T-cell (primary cell): ENCODE data around the gene CDK2AP2. TPM values are rescaled to one million over a fixed set of nuclear protein-coding genes. Genes with fewer than 3 reads are reported as not detected.
A peak's percentile ranks its signal among the peaks of the same experiment; 100 is the strongest.
"Not testable (repeated sequence)": the region's sequence is repeated elsewhere in the genome, so short reads cannot be mapped to it uniquely, and the experiment has no call there.

Experiments used
- ATAC-seq, 4 experiments: fragments of 200-7000 bp in 3 of 4; fragments of 150-1000 bp in 1 of 4; cut with Tn5 transposase; replicated peaks in 1 of 4; 1 replicate in 3 of 4; 2 replicates in 1 of 4; pipeline ENCODE4 v1.10.0; 2021; ENCODE audit warnings: moderate library complexity in 3 of 4, mild to moderate bottlenecking in 2 of 4, moderate number of reproducible peaks in 1 of 4
- CTCF ChIA-PET, 2 donors: fragments of 300-600 bp; sonication (Branson Sonifier 250); formaldehyde crosslinking; loops; one replicate each; lab custom pipeline; 2022; ENCODE audit warnings: antibody characterized with exemption in 2 of 2; lab: Charles Lee
- POLR2A ChIA-PET, 2 donors: fragments of 300-600 bp; sonication (Branson Sonifier 250); formaldehyde crosslinking; loops; one replicate each; lab custom pipeline; 2022; ENCODE audit warnings: antibody characterized with exemption in 2 of 2; lab: Charles Lee
- DNase-seq, 35 experiments: peaks; one replicate each; pipeline versions ENCODE4 v3.0.0 to v3.0.0-alpha.2; 2013 to 2023
- H3K27ac ChIP-seq: one replicate; pipeline ENCODE4 v1.5.1; 2013; ENCODE audit warnings: low read length
- H3K27me3 ChIP-seq, 2 experiments: replicated peaks in 1 of 2; 1 replicate in 1 of 2; 2 replicates in 1 of 2; pipeline versions ENCODE4 v1.6.1 to v1.7.0; 2013; ENCODE audit warnings: low read length in 1 of 2, mixed read lengths in 1 of 2; ENCODE audit not compliant: control insufficient read depth in 2 of 2, insufficient read depth in 2 of 2; ENCODE audit errors: extremely low read depth in 1 of 2
- H3K36me3 ChIP-seq, 2 donors: 1 replicate in 1 of 2; 2 replicates in 1 of 2; pipeline versions ENCODE4 v1.6.1 to v1.7.0; 2013; ENCODE audit warnings: low read length in 1 of 2; ENCODE audit not compliant: control insufficient read depth in 2 of 2, insufficient read depth in 1 of 2; ENCODE audit errors: extremely low read depth in 1 of 2
- H3K4me1 ChIP-seq, 2 experiments: 1 replicate in 1 of 2; 2 replicates in 1 of 2; pipeline versions ENCODE4 v1.6.1 to v1.7.0; 2013; ENCODE audit warnings: low read length in 2 of 2, mixed read lengths in 1 of 2; ENCODE audit not compliant: insufficient read depth in 2 of 2, control insufficient read depth in 1 of 2; ENCODE audit errors: extremely low read depth in 1 of 2
- H3K4me3 ChIP-seq, 2 donors: 1 replicate in 1 of 2; 2 replicates in 1 of 2; pipeline versions ENCODE4 v1.5.1 to v1.7.0; 2013; ENCODE audit warnings: mild to moderate bottlenecking in 2 of 2, low read length in 1 of 2, moderate library complexity in 1 of 2; ENCODE audit not compliant: control insufficient read depth in 1 of 2; ENCODE audit errors: extremely low read depth in 1 of 2
- H3K9me3 ChIP-seq: 2 replicates; pipeline ENCODE4 v1.7.0; 2013
- H3K27ac Mint-ChIP-seq, 2 donors: one replicate each; pipeline ENCODE4 v1.8.0; 2020 to 2021; ENCODE audit warnings: mild to moderate bottlenecking in 2 of 2, mixed read lengths in 2 of 2
- H3K27me3 Mint-ChIP-seq, 2 donors: one replicate each; pipeline ENCODE4 v1.8.0; 2021 to 2022; ENCODE audit warnings: mixed read lengths in 2 of 2
- H3K36me3 Mint-ChIP-seq: one replicate; pipeline ENCODE4 v1.8.0; 2021; ENCODE audit warnings: mixed read lengths
- H3K4me1 Mint-ChIP-seq, 3 donors: one replicate each; pipeline ENCODE4 v1.8.0; 2020 to 2022; ENCODE audit warnings: mixed read lengths in 3 of 3, mild to moderate bottlenecking in 1 of 3
- H3K4me3 Mint-ChIP-seq, 3 donors: one replicate each; pipeline ENCODE4 v1.8.0; 2020 to 2022; ENCODE audit warnings: mild to moderate bottlenecking in 3 of 3, mixed read lengths in 3 of 3, moderate library complexity in 3 of 3
- H3K9me3 Mint-ChIP-seq, 3 donors: one replicate each; pipeline ENCODE4 v1.8.0; 2020 to 2022; ENCODE audit warnings: mixed read lengths in 3 of 3
- WGBS: methylation state at CpG from one replicate; pipeline ENCODE4 v1.1.5; 2013; ENCODE audit warnings: missing lambda C conversion rate; ENCODE audit not compliant: insufficient coverage; 5-methylcytosine and 5-hydroxymethylcytosine counted together
- total RNA-seq, 35 experiments: library from RNA in 6 of 35; stranded (reverse) in 6 of 35; fragments of 120-200 nt in 1 of 35; gene quantifications; one replicate each; pipeline versions ENCODE4 v1.2.1 to v1.2.4 and lab custom pipeline; 2013 to 2026

The CDK2AP2 gene, protein sequence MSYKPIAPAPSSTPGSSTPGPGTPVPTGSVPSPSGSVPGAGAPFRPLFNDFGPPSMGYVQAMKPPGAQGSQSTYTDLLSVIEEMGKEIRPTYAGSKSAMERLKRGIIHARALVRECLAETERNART
- total RNA-seq: 10 to 100 TPM; 31.0 to 90.8 (median 79.9) TPM
- total RNA-seq (2013): 37.2 TPM
- 6.7 to 53.9 (median 26.3) reads per million in 29 experiments for total RNA-seq (lab: John Stamatoyannopoulos, UW)

DNA sequence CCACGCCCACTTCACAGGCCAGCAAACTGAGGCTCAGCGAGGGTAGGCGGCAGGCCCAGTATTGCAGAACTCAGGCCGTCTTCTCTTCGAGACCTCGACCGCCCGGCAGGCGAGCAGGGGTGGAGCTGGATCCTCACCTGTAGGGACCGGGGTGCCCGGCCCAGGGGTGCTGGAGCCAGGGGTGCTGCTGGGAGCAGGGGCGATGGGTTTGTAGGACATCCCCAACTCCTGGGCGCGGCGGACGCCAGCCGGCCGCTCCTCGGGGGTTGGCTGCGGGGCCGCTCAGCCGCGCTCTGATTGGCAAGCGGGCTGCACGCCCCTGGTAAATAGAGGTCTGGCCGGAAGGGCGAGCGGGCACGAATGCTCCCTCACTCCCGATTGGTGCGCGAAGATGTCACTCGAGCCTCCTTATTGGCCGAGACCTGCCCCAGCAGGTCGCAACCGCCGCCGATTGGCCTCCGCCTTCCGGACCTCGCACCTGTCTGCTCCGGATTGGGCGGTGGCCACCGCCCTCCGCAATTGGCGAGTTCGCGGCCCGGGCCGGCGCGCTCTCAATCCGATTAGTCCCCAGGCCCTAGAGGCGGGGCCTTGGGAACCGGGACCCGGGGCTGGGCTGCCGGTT lies at the start of gene CDK2AP2:
TSS of gene CDK2AP2 (minus strand) at position 299 of the 622 bp plus-strand sequence. CDS start at position 219, 80 bp downstream.
- Histone ChIP-seq H3K27me3 (peaks cover 0 to 15% of the 10 kb centered on the region in 2 experiments), H3K27ac (peak within 1 kb of the TSS; percentile 92), H3K4me3 (peak within 1 kb of the TSS; percentile 76 to 77), H3K4me1 (peaks cover 10 to 51% of the 10 kb centered on the region in 2 experiments), H3K9me3 (no peaks in the 10 kb centered on the region), H3K36me3 (peaks cover 0 to 11% of the 10 kb centered on the region in 2 donors)
- ATAC-seq (peak; percentile 78 to 82 (median 80)), DNase-seq (peak; percentile 90 to 99 (median 97))
- CTCF ChIA-PET: interaction anchor here in 1 of 2 donors (1.5 kb wide), 1 partner anchor 156 kb away, joined by 4 read pairs; no protein-coding TSS in a partner anchor
- Mint-ChIP-seq H3K36me3 (peaks cover 4% of the 10 kb centered on the region), H3K9me3 (no peaks in the 10 kb centered on the region), H3K4me3 (peak within 1 kb of the TSS; percentile 84 to 94 (median 87)), H3K27me3 (peaks cover 0 to 6% of the 10 kb centered on the region in 2 donors), H3K4me1 (peaks cover 32 to 44% (median 39%) of the 10 kb centered on the region in 3 donors), H3K27ac (peak within 1 kb of the TSS; percentile 94 to 95)
- POLR2A ChIA-PET: interaction anchor here in 1 of 2 donors (0.6 kb wide), 1 partner anchor 47 kb away, joined by 3 read pairs; no protein-coding TSS in a partner anchor
- 0% methylated on average over 57 of the region's 57 CpGs for WGBS

DNA sequence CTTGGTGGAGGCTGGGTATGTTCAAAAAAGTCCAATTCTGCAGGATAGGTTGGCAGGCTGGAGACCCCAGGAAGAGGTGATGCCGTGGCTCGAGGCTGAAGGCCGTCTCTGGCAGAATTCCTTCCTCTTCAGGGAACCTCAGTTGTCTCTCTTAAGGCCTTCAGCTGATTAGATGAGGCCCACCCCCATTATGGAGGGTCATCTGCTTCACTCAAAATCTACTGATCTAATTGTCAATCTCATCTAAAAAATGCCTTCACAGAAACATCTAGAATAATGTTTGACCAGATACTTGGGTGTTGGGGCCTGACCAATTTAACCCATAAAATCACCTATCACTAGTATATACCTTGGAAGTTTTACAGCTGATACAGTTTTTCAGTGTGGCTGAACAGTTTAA lies 48.3 kb upstream of the CDK2AP2 start:
- no peaks in the 10 kb centered on the region for H3K9me3 Mint-ChIP-seq
- H3K27me3 Mint-ChIP-seq: peaks cover 0 to 7% of the 10 kb centered on the region in 2 donors
- H3K27ac Mint-ChIP-seq: no peak overlapping the region
- Histone ChIP-seq H3K36me3 (no peaks in the 10 kb centered on the region), H3K27ac (no peak overlapping the region), H3K27me3 (peaks cover 0 to 21% of the 10 kb centered on the region in 2 experiments), H3K4me3 (no peak overlapping the region), H3K9me3 (no peaks in the 10 kb centered on the region), H3K4me1 (no peaks in the 10 kb centered on the region)
- no peak for DNase-seq
- CTCF ChIA-PET: no interaction called here
- 37% methylated on average over 3 of the region's 3 CpGs for WGBS
- H3K4me1 Mint-ChIP-seq: no peaks in the 10 kb centered on the region
- ATAC-seq: no peak
- POLR2A ChIA-PET: no interaction called here
- no peak overlapping the region for H3K4me3 Mint-ChIP-seq
- H3K36me3 Mint-ChIP-seq: no peaks in the 10 kb centered on the region

DNA sequence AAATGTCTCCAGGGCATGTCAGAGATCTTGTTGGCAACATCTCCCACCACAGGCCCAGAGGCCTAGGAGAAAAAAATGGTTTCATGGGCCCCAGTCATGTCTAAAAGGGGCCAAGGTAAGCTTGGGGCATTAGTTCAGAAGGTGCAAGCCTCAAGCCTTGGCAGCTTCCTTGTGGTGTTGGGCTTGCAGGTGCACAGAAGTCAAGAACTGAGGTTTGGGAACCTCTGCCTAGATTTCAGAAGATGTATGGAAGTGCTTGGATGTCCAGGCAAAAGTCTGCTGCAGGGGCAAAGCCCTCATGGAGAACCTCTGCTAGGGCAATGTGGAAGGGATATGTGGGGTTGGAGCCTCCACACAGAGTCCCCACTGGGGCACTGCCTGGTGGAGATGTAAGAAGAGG lies 43.7 kb upstream of the CDK2AP2 start:
- H3K4me1 ChIP-seq: not testable (repeated sequence)

DNA sequence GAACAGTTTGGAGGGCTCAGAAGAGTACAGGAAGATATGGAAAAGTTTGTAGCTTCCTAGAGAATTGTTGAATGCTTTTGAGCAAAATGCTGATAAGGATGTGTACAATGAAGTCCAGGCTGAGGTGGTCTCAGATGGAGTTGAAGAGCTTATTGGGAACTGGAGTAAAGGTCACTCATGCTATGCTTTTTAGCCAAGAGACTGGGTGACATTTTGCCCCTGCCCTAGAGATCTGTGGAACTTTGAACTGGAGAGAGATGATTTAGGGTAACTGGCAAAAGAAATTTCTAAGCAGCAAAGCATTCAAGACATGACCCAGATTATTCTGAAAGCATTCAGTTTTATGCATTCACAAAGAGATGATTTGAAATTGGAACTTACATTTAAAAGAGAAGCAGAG lies 43.2 kb upstream of the CDK2AP2 start:
- ChIA-PET POLR2A (no interaction called here), CTCF (no interaction called here)
- no peak for ATAC-seq
- Histone ChIP-seq H3K27me3 (peaks cover 0 to 3% of the 10 kb centered on the region in 2 experiments), H3K9me3 (no peaks in the 10 kb centered on the region), H3K27ac (no peak overlapping the region), H3K36me3 (no peaks in the 10 kb centered on the region), H3K4me3 (no peak overlapping the region), H3K4me1 (no peaks in the 10 kb centered on the region)
- H3K27me3 Mint-ChIP-seq: peaks cover 0 to 3% of the 10 kb centered on the region in 2 donors
- no peak overlapping the region for H3K4me3 Mint-ChIP-seq
- no peaks in the 10 kb centered on the region for H3K36me3 Mint-ChIP-seq
- H3K9me3 Mint-ChIP-seq: peaks cover 0 to 5% (median 0%) of the 10 kb centered on the region in 3 donors
- no peak for DNase-seq
- H3K4me1 Mint-ChIP-seq: no peaks in the 10 kb centered on the region
- H3K27ac Mint-ChIP-seq: no peak overlapping the region

More for the DNA sequence above, 43.7 kb upstream of the CDK2AP2 start:
- H3K27me3 Mint-ChIP-seq, ATAC-seq, H3K36me3 Mint-ChIP-seq, DNase-seq, H3K27ac Mint-ChIP-seq, H3K9me3 Mint-ChIP-seq, CTCF ChIA-PET, H3K4me1 Mint-ChIP-seq, H3K36me3 ChIP-seq, H3K27ac ChIP-seq, H3K4me3 Mint-ChIP-seq, H3K9me3 ChIP-seq, H3K27me3 ChIP-seq, H3K4me3 ChIP-seq, POLR2A ChIA-PET: not testable (repeated sequence)

DNA sequence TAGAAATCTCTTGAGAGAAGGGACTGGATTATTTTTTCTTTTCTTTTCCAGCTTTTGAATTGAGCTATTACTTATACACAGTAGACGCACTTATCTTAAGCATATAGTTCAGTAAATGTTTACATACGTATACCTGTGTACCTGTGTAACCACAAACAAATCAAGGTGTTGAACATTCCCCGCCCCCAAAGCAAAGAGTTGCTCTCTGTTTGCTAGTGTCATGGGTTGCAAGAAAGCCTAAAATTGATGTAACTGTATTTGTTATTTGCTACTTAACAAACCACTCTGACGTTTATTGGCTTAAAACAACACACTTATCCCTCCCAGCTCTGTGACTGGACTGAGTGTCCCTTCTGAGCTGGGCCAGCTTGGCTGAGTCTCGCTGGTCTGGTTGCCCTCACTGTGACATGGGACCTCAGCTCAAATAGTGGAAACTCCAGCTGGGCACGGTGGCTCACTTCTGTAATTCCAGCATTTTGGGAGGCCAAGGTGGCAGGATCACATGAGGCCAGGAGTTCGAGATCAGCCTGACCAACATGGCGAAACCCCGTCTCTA lies 40.7 kb upstream of the CDK2AP2 start:
- peaks cover 0 to 3% of the 10 kb centered on the region in 2 donors for H3K27me3 Mint-ChIP-seq
- Histone ChIP-seq H3K4me1 (no peaks in the 10 kb centered on the region), H3K4me3 (no peak overlapping the region), H3K36me3 (no peaks in the 10 kb centered on the region), H3K27ac (no peak overlapping the region), H3K9me3 (no peaks in the 10 kb centered on the region), H3K27me3 (peaks cover 0 to 3% of the 10 kb centered on the region in 2 experiments)
- H3K4me1 Mint-ChIP-seq: no peaks in the 10 kb centered on the region
- no peak overlapping the region for H3K27ac Mint-ChIP-seq
- no peak overlapping the region for H3K4me3 Mint-ChIP-seq
- 76% methylated on average over 6 of the region's 9 CpGs for WGBS
- ATAC-seq (no peak), DNase-seq (no peak)
- peaks cover 0 to 5% (median 0%) of the 10 kb centered on the region in 3 donors for H3K9me3 Mint-ChIP-seq
- CTCF ChIA-PET: no interaction called here
- POLR2A ChIA-PET: no interaction called here
- H3K36me3 Mint-ChIP-seq: no peaks in the 10 kb centered on the region

DNA sequence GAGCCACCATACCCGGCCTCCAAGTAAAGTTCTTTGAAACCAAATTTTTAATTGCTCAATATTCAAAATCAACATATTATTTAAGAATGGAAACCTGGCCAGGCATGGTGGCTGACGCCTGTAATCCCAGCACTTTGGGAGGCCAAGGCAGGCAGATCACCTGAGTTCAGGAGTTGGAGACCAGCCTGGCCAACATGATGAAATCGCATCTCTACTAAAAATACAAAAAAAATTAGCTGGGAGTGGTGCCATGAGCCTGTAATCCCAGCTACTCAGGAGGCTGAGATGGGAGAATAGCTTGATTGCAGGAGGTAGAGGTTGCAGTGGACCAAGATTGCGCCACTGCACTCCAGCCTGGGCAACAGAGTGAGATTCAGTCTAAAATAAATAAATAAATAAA lies 40.1 kb upstream of the CDK2AP2 start:
- H3K4me3 ChIP-seq, H3K4me3 Mint-ChIP-seq, H3K27me3 ChIP-seq, H3K36me3 Mint-ChIP-seq, H3K27me3 Mint-ChIP-seq, DNase-seq, POLR2A ChIA-PET, H3K36me3 ChIP-seq, H3K4me1 Mint-ChIP-seq, H3K27ac ChIP-seq, H3K9me3 Mint-ChIP-seq, H3K27ac Mint-ChIP-seq, H3K4me1 ChIP-seq, ATAC-seq, H3K9me3 ChIP-seq: not testable (repeated sequence)
- CTCF ChIA-PET: interaction anchor here in 1 of 2 donors (0.7 kb wide), 1 partner anchor 12 kb away, joined by 4 read pairs; no protein-coding TSS in a partner anchor
- no CpG with 5 or more reads among the region's 4 CpGs for WGBS
